SK-N-SH treated with all-trans-retinoic acid at 6 μM for 48 hours (cell line): ENCODE data around the gene UNC13C.
"Not testable (repeated sequence)": the region's sequence is repeated elsewhere in the genome, so short reads cannot be mapped to it uniquely, and the experiment has no call there.

Experiments used
- ATAC-seq: fragments of 200-7000 bp; cut with Tn5 transposase; 3 replicates; pipeline ENCODE4 v1.9.1; 2020; ENCODE audit warnings: mild to moderate bottlenecking, moderate library complexity
- ARNTL ChIP-seq: fragments of 450-650 bp; formaldehyde crosslinking; IDR thresholded peaks from 2 replicates; pipeline ENCODE4 v1.5.0; 2020; ENCODE audit warnings: low read depth, mild to moderate bottlenecking, moderate library complexity, borderline replicate concordance
- BACH2 ChIP-seq: fragments of 250-450 bp; sonication (Bioruptor Pico); IDR thresholded peaks from 2 replicates; pipeline ENCODE4 v1.9.0; 2021; ENCODE audit warnings: mild to moderate bottlenecking, borderline replicate concordance
- CSDC2 ChIP-seq: fragments of 250-450 bp; sonication (Bioruptor Pico); IDR thresholded peaks from 2 replicates; pipeline ENCODE4 v1.5.0; 2020; ENCODE audit warnings: mild to moderate bottlenecking, moderate library complexity
- GLIS3 ChIP-seq: fragments of 250-450 bp; sonication (Bioruptor Pico); IDR thresholded peaks from 2 replicates; pipeline ENCODE4 v1.5.0; 2020; ENCODE audit warnings: mild to moderate bottlenecking, moderate library complexity
- ISL1 ChIP-seq: fragments of 250-450 bp; sonication (Bioruptor Pico); IDR thresholded peaks from 2 replicates; pipeline ENCODE4 v2.1.2; 2022; ENCODE audit warnings: mild to moderate bottlenecking, moderate library complexity
- OSR1 ChIP-seq: fragments of 250-450 bp; sonication (Bioruptor Pico); IDR thresholded peaks from 2 replicates; pipeline ENCODE4 v1.8.0; 2022; ENCODE audit warnings: moderate library complexity, mild to moderate bottlenecking, inconsistent platforms
- PATZ1 ChIP-seq: fragments of 250-450 bp; sonication (Bioruptor Pico); IDR thresholded peaks from 2 replicates; pipeline ENCODE4 v1.8.0; 2020; ENCODE audit warnings: mild to moderate bottlenecking, moderate library complexity, borderline replicate concordance
- PPARA ChIP-seq: fragments of 250-450 bp; sonication (Bioruptor Pico); IDR thresholded peaks from 2 replicates; pipeline ENCODE4 v1.5.0; 2020; ENCODE audit warnings: mild to moderate bottlenecking, borderline replicate concordance
- RARB ChIP-seq: fragments of 250-450 bp; sonication (Bioruptor Pico); IDR thresholded peaks from 2 replicates; pipeline ENCODE4 v1.8.0; 2021; ENCODE audit warnings: mild to moderate bottlenecking, moderate library complexity
- SNAI2 ChIP-seq: fragments of 250-450 bp; sonication (Bioruptor Pico); IDR thresholded peaks from 2 replicates; pipeline ENCODE4 v1.5.0; 2020; ENCODE audit warnings: mild to moderate bottlenecking, moderate library complexity
- TCF4 ChIP-seq: fragments of 250-450 bp; sonication (Bioruptor Pico); IDR thresholded peaks from 2 replicates; pipeline ENCODE4 v1.8.0; 2021; ENCODE audit warnings: mild to moderate bottlenecking, moderate library complexity, borderline replicate concordance
- TSHZ2 ChIP-seq: fragments of 250-450 bp; sonication (Bioruptor Pico); IDR thresholded peaks from 2 replicates; pipeline ENCODE4 v1.5.0; 2020; ENCODE audit warnings: mild to moderate bottlenecking, moderate library complexity
- ZC3H10 ChIP-seq: fragments of 250-450 bp; sonication (Bioruptor Pico); IDR thresholded peaks from 2 replicates; pipeline ENCODE4 v1.5.1; 2021; ENCODE audit warnings: mild to moderate bottlenecking, moderate library complexity
- ZFP30 ChIP-seq: fragments of 450-650 bp; formaldehyde crosslinking; IDR thresholded peaks from 2 replicates; pipeline ENCODE4 v1.5.0; 2022; ENCODE audit warnings: mild to moderate bottlenecking, moderate library complexity
- ZNF565 ChIP-seq: fragments of 450-650 bp; formaldehyde crosslinking; conservative IDR thresholded peaks from 2 replicates; pipeline ENCODE4 v1.5.0; 2020; ENCODE audit warnings: low read depth, mild to moderate bottlenecking, moderate library complexity
- ZNF8 ChIP-seq: fragments of 450-650 bp; formaldehyde crosslinking; IDR thresholded peaks from 2 replicates; pipeline ENCODE4 v1.5.0; 2020; ENCODE audit warnings: mild to moderate bottlenecking, moderate library complexity
- TF ChIP-seq, protein P1 (sequence below): fragments of 250-450 bp; sonication (Bioruptor Pico); IDR thresholded peaks from 2 replicates; pipeline ENCODE4 v1.5.1; 2021; ENCODE audit warnings: mild to moderate bottlenecking, moderate library complexity
- TF ChIP-seq, protein P2 (sequence below): fragments of 250-450 bp; sonication (Bioruptor Pico); IDR thresholded peaks from 2 replicates; pipeline ENCODE4 v1.5.1; 2020; ENCODE audit warnings: low read depth, mild to moderate bottlenecking, moderate library complexity
- TF ChIP-seq, protein P3 (sequence below): fragments of 250-450 bp; sonication (Bioruptor Pico); IDR thresholded peaks from 2 replicates; pipeline ENCODE4 v1.8.0; 2021; ENCODE audit warnings: low read depth, mild to moderate bottlenecking, moderate library complexity, borderline replicate concordance

Gene UNC13C

DNA sequence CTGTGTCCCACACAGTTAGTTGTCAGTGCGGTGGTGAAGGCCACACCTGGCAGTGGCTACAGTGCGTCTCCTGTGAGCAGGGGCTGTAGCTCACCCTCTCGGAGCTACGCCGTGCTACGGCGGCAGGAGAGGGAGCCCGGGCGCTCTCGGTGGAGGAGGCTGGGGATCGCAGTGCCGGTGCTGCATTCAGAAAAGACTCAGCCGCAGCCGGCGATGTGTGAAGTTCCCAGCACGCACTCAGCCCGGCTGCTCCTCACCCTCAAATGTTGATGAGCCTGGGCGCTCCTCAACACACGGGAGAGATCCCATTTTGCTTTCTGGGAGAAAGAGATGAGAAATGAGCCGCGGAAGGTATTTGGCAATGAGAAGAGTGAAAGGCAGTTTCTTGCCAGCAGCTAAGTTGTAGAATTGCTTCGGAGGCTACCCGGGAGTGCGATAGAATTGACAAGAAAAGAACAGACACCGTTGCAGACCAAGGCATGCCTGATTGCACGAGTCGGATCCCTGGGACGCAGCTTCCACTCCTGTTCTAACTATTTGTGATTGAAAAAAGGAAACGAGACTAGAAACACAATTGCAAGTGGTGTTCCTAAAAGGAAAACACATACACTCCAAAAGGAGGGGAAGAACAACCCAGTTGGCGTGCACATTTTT lies at the start of gene UNC13C:
Gene UNC13C, plus strand, starts transcription at position 189 of the 654 bp plus-strand sequence. CDS start 34,463 bp downstream, outside the sequence.
- ATAC-seq = peak; percentile 65
- no peak for TF ChIP-seq ARNTL (CRISPR knock-in tag)
- no peak for TF ChIP-seq ISL1 (CRISPR knock-in tag)
- TF ChIP-seq ZC3H10 = no peak
- no peak for TF ChIP-seq ZNF565 (CRISPR knock-in tag)
- TF ChIP-seq BACH2 = no peak
- TF ChIP-seq GLIS3 (CRISPR knock-in tag) = no peak
- TF ChIP-seq, protein P1, sequence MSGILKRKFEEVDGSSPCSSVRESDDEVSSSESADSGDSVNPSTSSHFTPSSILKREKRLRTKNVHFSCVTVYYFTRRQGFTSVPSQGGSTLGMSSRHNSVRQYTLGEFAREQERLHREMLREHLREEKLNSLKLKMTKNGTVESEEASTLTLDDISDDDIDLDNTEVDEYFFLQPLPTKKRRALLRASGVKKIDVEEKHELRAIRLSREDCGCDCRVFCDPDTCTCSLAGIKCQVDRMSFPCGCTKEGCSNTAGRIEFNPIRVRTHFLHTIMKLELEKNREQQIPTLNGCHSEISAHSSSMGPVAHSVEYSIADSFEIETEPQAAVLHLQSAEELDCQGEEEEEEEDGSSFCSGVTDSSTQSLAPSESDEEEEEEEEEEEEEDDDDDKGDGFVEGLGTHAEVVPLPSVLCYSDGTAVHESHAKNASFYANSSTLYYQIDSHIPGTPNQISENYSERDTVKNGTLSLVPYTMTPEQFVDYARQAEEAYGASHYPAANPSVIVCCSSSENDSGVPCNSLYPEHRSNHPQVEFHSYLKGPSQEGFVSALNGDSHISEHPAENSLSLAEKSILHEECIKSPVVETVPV (CRISPR knock-in tag) = no peak
- no peak for TF ChIP-seq RARB (CRISPR knock-in tag)
- no peak for TF ChIP-seq OSR1 (CRISPR knock-in tag)
- no peak for TF ChIP-seq PATZ1 (CRISPR knock-in tag)

DNA sequence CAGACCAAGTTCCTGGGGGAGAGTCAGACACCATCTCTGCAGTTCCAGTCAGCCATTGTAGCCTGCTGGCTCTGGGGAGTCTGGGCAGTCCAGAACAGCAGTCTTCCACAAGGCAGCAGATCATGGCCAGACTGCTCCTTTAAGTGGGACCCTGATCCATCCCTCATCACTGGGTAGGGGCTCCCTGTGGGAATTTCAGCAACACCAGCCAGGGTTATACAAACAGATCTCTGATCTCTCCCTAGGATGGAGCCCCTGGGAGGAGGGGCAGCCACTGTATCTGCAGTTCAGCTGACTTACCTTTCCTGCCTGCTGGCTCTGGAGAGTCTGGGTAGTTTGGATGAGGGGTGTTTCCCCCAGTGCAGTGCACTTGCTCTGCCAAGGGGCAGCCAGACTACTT lies 42.1 kb upstream of the UNC13C start:
- no peak for TF ChIP-seq TSHZ2 (CRISPR knock-in tag)
- TF ChIP-seq ZC3H10 = no peak
- no peak for TF ChIP-seq BACH2
- TF ChIP-seq, protein P2, sequence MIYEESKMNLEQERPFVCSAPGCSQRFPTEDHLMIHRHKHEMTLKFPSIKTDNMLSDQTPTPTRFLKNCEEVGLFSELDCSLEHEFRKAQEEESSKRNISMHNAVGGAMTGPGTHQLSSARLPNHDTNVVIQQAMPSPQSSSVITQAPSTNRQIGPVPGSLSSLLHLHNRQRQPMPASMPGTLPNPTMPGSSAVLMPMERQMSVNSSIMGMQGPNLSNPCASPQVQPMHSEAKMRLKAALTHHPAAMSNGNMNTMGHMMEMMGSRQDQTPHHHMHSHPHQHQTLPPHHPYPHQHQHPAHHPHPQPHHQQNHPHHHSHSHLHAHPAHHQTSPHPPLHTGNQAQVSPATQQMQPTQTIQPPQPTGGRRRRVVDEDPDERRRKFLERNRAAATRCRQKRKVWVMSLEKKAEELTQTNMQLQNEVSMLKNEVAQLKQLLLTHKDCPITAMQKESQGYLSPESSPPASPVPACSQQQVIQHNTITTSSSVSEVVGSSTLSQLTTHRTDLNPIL = no peak
- no peak for TF ChIP-seq ISL1 (CRISPR knock-in tag)
- TF ChIP-seq, protein P1 (CRISPR knock-in tag) = no peak
- no peak for TF ChIP-seq ZNF8 (CRISPR knock-in tag)
- TF ChIP-seq GLIS3 (CRISPR knock-in tag) = no peak
- no peak for TF ChIP-seq ZFP30
- no peak for TF ChIP-seq OSR1 (CRISPR knock-in tag)
- TF ChIP-seq PPARA = no peak
- no peak for TF ChIP-seq RARB (CRISPR knock-in tag)
- TF ChIP-seq, protein P3, sequence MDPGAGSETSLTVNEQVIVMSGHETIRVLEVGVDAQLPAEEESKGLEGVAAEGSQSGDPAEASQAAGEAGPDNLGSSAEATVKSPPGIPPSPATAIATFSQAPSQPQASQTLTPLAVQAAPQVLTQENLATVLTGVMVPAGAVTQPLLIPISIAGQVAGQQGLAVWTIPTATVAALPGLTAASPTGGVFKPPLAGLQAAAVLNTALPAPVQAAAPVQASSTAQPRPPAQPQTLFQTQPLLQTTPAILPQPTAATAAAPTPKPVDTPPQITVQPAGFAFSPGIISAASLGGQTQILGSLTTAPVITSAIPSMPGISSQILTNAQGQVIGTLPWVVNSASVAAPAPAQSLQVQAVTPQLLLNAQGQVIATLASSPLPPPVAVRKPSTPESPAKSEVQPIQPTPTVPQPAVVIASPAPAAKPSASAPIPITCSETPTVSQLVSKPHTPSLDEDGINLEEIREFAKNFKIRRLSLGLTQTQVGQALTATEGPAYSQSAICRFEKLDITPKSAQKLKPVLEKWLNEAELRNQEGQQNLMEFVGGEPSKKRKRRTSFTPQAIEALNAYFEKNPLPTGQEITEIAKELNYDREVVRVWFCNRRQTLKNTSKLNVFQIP (CRISPR knock-in tag) = no peak
- no peak for TF ChIP-seq PATZ1 (CRISPR knock-in tag)
- no peak for TF ChIP-seq CSDC2 (CRISPR knock-in tag)
- no peak for TF ChIP-seq ZNF565 (CRISPR knock-in tag)
- no peak for TF ChIP-seq SNAI2
- TF ChIP-seq TCF4 (CRISPR knock-in tag) = no peak
- no peak for ATAC-seq

DNA sequence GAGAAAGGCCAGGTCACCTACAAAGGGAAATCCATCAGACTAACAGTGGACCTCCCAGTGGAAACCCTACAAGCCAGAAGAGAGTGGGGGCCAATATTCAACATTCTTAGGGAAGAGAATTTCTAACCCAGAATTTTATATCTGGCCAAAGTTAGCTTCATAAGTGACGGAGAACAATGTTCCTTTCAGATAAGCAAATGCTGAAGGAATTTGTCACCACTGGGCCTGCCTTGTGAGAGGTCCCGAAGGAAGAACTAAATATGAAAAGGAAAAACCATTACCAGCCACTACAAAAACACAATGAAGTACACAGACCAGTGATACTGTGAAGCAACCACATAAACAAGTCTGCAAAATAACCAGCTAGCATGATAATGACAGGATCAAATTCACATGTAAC lies 40.6 kb upstream of the UNC13C start:
- ATAC-seq = not testable (repeated sequence)
